Right atrium auricular region (tissue), 2 donors: Measurements from ENCODE around the gene NDUFS5. TPM values are rescaled to one million over a fixed set of nuclear protein-coding genes. Genes with fewer than 3 reads are reported as not detected.

Source experiments
- DNase-seq: peaks from one replicate; pipeline ENCODE4 v3.0.0-alpha.2; 2019; ENCODE audit warnings: low spot score
- H3K27ac ChIP-seq, 2 donors: fragments of 200-600 bp; sonication (generic); 1 replicate in 1 of 2; 2 replicates in 1 of 2; pipeline ENCODE4 v1.5.1; 2016 to 2019
- H3K27me3 ChIP-seq, 2 donors: fragments of 200-600 bp; sonication (generic); one replicate each; pipeline versions ENCODE4 v1.5.1 to v1.6.0; 2017 to 2019
- H3K36me3 ChIP-seq: fragments of 200-600 bp; sonication (generic); one replicate; pipeline ENCODE4 v1.5.1; 2016
- H3K4me1 ChIP-seq, 2 donors: fragments of 200-600 bp; sonication (generic); one replicate each; pipeline versions ENCODE4 v1.5.1 to v1.6.0; 2017 to 2019
- H3K4me3 ChIP-seq, 2 donors: fragments of 200-600 bp; sonication (generic); 1 replicate in 1 of 2; 2 replicates in 1 of 2; pipeline ENCODE4 v1.5.1; 2017 to 2019; ENCODE audit warnings: mild to moderate bottlenecking in 1 of 2, moderate library complexity in 1 of 2
- H3K9me3 ChIP-seq, 2 donors: fragments of 200-600 bp; sonication (generic); one replicate each; pipeline ENCODE4 v1.5.1; 2019
- CTCF ChIP-seq, 2 donors: fragments of 200-600 bp; sonication (generic); IDR thresholded peaks; one replicate each; pipeline ENCODE4 v1.5.1; 2019; ENCODE audit warnings: antibody characterized with exemption in 2 of 2
- total RNA-seq, 2 donors: library from RNA; depleted of rRNA; stranded (reverse); fragments of >200 nt; gene quantifications; one replicate each; pipeline ENCODE4 v1.1.0, GENCODE V29; 2016

NDUFS5 gene
- total RNA-seq, 2 donors from 2014 or later: 1,281 to 1,828 TPM

- no peak for TF ChIP-seq CTCF (IDR thresholded peaks at IDR 0.05)
Observed at GRCh38 chr1:39084191-39084590, 58.0 kb downstream of the NDUFS5 start.

More at GRCh38 chr1:39084191-39084590, 58.0 kb downstream of the NDUFS5 start:
- Histone ChIP-seq H3K27me3 (no peaks in the 10 kb centered on the region), H3K36me3 (no peaks in the 10 kb centered on the region), H3K4me3 (no peak overlapping the region), H3K9me3 (no peaks in the 10 kb centered on the region), H3K27ac (no peak overlapping the region), H3K4me1 (peaks cover 0 to 31% of the 10 kb centered on the region in 2 donors)
- no peak for DNase-seq

Other genes with a start within 250 kb of the NDUFS5 start
- gene RRAGC, start 166.6 kb upstream of the NDUFS5 start, total RNA-seq: 10 to 100 TPM in 1 of 2 donors, 1 to 10 TPM in 1; 9.2 to 10.7 TPM
- gene MYCBP, start 153.0 kb upstream of the NDUFS5 start, total RNA-seq: 1 to 10 TPM; 5.6 to 9.4 TPM
- not detected for gene GJA9, start 144.8 kb upstream of the NDUFS5 start, total RNA-seq
- gene RHBDL2, start 84.5 kb upstream of the NDUFS5 start, total RNA-seq: under 1 TPM in 1 of 2 donors, not detected in 1; 0.31 TPM
- 10 to 100 TPM; 44.8 to 46.4 TPM for gene AKIRIN1, start 35.1 kb upstream of the NDUFS5 start, total RNA-seq
- 100 to 1,000 TPM; 273 to 278 TPM for gene MACF1, start 178.3 kb downstream of the NDUFS5 start, total RNA-seq